Umbilical cord (tissue), 2 donors: ENCODE measurements around the gene FHL3. TPM values are rescaled to one million over a fixed set of nuclear protein-coding genes. Genes with fewer than 3 reads are reported as not detected.

Source experiments
- DNase-seq: peaks from one replicate; pipeline ENCODE4 v3.0.0-alpha.2; 2015; ENCODE audit warnings: low spot score
- total RNA-seq: library from RNA; depleted of rRNA; stranded (reverse); fragments of >200 nt; gene quantifications from one replicate; pipeline ENCODE4 v1.2.3, GENCODE V29; 2014; ENCODE audit warnings: low replicate concordance; ENCODE audit not compliant: insufficient read depth

Gene FHL3
- total RNA-seq, 1 donor from 2014 or later: 25.0 TPM

DNA sequence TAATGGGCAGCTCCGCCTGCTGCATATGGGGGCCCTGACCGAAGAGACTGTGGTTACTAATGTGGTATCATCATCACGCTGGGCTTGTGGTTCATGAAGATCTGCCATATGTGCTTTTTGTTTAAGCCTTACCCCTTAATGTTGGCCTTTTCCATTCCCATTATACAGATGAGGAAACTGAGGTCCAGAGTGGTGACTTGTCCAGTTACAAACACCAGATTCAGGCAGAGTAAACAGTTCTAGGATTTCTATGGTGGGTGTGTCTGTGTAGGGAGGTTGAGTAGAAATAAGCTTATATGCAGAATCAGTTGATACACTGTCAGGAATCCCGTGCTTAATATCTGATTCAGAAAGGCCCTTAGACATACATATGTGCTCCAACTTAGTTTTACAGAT is 7.9 kb upstream of the FHL3 start:
- no peak for DNase-seq

- DNase-seq: peak; percentile 99
Observed at GRCh38 chr1:38012363-38013226, 7.3 kb upstream of the FHL3 start, which contains the start of gene UTP11. Gene UTP11, plus strand, starts transcription at chr1:38012734. Its CDS starts 69 bp downstream, at chr1:38012803.

DNA sequence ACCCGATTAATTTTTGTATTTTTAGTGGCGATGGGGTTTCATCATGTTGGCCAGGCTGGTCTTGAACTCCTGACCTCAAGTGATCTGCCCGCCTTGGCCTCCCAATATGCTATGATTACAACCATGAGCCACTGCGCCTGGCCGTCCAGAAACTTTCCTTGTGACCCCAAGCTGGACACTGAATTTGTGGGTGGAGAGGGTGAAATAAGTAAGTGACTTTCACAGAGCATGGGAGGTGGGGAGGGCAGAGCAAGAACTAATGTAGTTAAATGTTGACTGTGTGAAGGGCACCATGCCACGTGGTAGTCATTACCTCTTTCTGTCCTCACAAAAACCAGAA is 4.5 kb upstream of the FHL3 start:
- no peak for DNase-seq

- no peak for DNase-seq
Observed at GRCh38 chr1:38009088-38009840, 4.0 kb upstream of the FHL3 start.

DNA sequence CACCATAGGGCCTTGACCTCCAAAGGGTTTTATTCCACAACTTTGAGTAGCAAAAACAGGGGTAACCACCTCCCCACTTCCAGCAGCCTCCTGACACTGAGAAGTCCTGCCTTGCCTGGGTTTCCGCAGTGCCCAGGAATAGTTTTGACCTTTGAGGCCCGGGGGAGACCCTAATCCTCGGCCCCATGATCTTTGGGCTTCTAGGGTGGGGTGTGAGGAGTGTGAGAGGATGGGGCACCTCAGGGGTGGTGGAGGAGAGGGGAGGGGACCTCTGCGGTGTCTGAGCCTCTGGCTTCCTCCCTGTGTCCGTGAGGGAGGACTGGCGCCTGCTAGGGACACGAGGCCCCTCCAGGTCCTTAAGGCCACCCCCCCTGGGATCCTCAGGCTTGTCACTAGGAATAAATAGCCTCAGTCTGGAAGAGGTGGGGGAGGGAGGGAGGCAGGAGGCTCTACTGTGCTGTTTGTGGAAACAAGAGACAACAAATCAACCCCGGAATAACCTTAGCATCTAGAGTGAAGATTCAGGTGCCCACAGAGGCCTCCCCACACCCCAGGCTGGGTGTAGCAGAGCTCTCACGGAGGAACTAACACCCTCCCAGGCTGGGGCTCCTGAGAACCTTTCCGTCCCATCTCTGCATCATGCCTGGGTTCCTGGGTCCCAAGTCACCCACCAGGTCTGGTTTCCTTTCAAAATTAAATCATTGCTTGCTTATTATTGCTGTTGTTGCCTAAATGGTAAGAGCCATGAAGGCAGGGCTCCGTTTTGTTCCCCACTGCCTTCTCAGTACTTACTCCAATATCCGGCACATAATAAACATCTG is 904 bp upstream of the FHL3 start:
- no peak for DNase-seq

DNA sequence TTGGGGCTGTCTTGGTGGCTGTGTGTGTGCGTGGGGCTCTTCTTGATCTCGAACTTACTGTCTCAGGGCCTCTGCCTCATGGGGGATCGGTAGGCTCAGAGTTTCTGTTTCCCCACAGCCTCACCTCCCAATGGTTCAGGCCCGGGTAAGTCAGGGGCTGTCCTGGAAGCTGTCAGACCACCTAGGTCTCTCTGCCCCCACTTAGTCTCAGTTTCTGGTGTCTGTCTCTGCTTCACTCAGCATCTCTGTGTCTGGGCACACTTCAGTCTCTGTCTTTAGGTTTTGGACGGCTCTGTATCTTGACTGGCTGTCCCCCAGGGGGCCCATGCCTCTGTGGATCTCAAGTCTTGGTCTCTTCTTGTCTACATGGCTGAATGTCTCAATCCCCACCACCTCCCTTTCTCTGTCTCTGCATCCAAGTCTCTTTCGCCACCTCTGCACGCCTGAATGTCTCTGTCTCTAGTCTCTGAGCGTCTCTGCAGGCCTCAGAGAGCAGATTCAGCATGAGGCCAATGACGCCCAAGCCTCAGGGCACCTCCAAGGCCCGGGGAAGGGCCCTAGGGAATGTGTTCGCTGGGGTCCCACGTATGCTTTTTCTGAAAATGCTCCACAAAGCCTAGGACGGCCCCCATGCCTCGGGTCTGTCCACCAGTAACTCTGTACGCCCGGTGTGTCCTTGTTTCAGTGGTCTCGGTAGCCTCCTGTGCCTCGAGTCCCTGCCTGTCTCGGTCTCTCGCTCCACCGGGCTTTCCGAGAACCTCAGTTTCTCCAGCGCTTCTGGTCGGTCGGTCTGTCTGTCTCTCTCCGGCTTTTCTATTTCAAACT is 818 bp downstream of the FHL3 start:
- DNase-seq: peak; percentile 46

- peak; percentile 29 for DNase-seq
Observed at GRCh38 chr1:38003261-38004250, 1.8 kb downstream of the FHL3 start.

DNA sequence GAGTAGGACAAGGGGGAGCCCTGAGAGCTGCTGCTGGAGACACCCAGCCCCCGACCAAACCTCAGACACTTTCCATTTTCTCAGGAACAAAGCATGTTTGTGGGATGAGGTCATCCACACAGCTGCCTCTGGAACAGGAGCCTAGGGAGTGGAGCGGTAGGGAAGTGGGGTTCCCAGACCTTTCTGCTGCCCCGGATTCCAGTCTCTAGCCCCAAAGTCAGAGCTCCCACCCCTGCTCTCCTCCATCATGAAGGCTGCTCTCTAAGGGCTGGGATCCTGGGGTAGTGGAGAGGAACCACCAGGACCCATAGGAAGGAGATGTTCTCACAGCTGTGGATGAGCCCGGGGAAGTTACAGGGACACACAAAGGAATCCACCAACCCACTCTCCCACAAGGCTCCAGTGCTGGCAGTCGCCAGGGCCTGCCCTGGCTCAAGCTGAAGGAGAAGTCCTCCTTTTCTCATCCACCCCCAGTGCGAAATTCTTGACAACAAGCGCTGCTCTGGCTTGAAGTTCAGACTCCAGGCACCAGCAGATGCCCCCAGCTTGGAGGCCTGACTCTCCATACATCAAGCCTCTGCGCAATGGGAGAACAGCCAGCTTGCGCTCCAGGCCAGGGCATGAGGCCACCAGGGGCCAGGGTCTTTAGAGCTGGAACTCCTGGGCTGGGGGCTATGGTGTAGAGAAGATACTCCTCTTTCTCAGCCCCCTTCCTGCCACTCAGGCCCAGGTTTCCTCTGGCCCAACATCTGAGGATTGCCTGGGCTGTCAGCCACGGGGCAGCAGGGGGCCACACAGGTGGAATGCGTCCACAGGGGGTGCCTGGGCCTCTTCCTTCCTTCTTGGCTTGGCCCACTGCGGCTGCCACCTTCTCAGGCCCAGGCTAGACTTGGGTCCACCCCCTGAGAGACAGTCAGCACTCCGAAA is 4.5 kb downstream of the FHL3 start:
- peak; percentile 90 for DNase-seq

DNA sequence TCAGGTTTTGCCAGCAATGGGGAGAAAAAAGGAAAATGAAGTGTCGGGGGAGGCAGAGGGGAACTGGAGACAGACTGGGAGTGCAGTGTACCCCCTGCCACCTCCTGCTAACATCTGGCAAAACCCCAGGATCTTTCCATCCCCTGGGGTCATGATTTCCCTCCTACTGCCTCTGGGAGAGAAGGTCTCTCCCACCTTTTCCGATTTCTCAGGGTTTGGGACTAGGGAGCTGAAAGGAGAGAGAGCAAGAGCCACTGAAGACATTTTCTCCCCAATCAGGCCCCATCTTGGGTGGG is 5.1 kb downstream of the FHL3 start:
- no peak for DNase-seq

GRCh38 chr1:37999430-38000232 is 5.7 kb downstream of the FHL3 start:
- DNase-seq: peak; percentile 78

DNA sequence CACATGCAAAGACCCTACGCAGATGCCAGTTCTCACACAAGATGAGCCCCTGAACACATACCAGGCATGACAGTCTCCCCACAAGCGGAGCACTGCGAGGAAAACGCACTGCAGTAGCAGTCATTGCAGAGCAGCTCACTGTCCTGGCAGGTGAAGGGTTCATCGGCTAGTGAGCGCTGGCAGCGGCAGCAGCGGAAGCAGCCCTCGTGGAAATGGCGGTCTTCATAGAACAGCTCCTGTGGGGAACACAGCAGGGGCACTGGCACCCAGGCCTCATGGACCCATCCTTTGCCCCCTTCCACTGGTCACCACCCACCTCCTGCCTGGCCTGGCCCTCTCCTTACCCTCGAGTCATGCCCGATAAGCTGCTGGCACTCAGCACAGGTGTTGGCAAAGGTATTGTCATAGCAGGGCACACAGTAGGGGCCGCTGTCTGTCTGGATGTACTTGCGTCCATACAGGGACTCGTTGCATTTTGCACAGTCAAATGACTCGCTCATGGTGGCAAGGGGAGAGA is 6.3 kb downstream of the FHL3 start:
- DNase-seq: no peak

DNA sequence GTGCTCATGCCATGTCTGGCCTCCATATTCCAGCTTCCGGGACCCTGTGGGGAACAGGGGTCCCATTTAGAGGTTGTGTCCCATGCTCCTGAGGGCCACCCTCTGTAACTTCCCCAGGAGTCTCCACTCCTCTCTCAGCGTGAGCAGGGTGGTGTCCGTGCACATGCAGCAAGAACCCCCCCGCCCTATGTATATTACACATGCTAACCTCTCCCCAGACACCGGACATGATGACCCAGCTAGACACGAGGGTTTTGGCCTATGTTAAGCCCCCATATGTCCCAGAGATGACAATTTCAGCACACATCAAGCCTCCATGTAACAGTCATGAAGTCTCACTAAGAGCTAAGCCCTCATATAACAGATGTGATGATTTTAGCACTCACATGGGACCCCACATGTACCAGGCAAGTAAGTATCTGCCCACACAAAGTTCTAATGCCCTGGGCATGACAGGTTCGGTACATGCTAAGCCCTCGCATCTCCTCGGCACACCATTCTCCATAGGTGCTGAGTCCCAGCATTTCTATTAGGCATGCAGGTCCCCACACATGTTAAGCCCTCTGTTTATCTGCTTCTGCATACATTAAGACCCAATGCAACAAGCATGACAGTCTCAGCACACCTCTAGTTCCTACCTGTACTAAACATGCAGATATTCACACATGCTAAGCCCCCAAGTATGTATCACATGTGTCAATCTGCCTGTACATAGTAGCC is 7.1 kb downstream of the FHL3 start:
- DNase-seq: no peak

- DNase-seq: no peak
Observed at GRCh38 chr1:37997256-37998088, 7.8 kb downstream of the FHL3 start.

DNA sequence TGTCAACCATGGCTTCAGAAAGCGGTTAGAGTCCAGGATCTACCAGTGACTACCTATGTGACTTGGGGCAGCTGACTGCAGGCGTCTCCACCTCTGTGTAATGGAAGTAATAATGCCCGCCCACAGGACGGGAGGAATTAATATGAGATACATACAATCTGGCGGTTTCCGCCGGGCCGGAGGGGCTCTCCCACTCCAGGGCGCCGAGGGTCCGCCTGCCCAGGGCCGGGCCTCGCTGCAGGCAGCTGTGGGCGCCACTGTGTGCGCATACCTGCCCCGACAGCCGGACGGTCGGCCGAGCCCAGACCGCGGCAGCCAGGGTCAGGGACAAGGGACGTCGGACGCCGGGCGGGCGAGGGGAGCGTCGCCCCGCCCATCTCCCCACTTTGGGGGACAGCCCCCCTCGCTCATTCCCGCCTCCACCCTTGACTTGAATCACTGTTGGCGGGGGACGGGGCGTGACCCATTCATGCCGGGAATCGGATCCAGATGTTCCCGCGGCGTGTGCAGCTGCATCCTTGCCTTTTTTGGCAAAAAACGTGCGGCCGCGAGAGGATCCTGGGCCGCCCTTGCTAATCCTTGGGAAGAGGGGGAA is 9.5 kb downstream of the FHL3 start:
- peak; percentile 79 for DNase-seq

DNA sequence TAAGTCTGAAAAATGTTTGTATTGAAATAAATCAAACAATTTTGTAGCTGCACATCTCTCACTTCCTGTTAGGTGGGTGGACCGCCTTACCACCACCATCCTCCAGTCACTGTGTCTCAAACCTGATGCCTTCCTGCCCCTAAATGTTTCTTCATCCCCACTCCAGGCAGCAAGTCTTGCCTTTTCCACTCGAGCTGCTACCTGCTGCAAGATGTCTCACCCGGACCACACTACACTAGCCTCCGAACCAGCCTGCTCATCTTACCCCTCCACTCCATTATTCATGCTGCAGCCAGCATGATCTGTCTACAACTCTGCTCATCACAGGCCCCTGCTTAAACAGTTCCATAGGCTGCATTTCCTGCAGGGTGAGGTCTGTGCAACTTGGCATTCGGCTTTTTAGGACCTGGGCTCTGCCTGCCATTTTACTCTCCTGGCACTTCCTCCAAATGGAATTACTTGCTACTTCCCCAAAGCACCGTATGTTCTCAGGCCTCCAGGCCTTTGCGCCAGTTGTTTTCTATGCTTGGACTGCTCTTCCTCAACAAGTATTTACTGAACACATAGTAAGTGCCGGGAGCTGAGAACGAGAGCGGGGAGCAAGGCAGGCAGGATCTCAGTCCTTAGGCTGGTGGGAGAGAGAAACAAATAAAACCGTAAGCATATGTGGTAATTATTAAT is 10.3 kb downstream of the FHL3 start:
- DNase-seq: peak; percentile 29
